Activated naive CD8-positive, alpha-beta T cell treated with anti-CD3 and anti-CD28 coated beads, Interleukin-2, amount 50 U/mL, for 24 hours (primary cell): ENCODE measurements around the gene OVCA2.
"Not testable (repeated sequence)": the region's sequence is repeated elsewhere in the genome, so short reads cannot be mapped to it uniquely, and the experiment has no call there.

Source experiments
- ATAC-seq: fragments of 150-1000 bp; cut with Tn5 transposase; one replicate; pipeline ENCODE4 v1.10.0; 2021
- DNase-seq: peaks from one replicate; pipeline ENCODE4 v3.0.0; 2021
- H3K27ac Mint-ChIP-seq: one replicate; pipeline ENCODE4 v1.8.0; 2021; ENCODE audit warnings: mild to moderate bottlenecking, mixed read lengths
- H3K27me3 Mint-ChIP-seq: one replicate; pipeline ENCODE4 v1.8.0; 2021; ENCODE audit warnings: mixed read lengths
- H3K36me3 Mint-ChIP-seq: one replicate; pipeline ENCODE4 v1.8.0; 2021; ENCODE audit warnings: low read depth, mixed read lengths
- H3K4me1 Mint-ChIP-seq: one replicate; pipeline ENCODE4 v1.8.0; 2021; ENCODE audit warnings: mixed read lengths
- H3K4me3 Mint-ChIP-seq: one replicate; pipeline ENCODE4 v1.8.0; 2021; ENCODE audit warnings: mild to moderate bottlenecking, moderate library complexity, mixed read lengths
- H3K9me3 Mint-ChIP-seq: one replicate; pipeline ENCODE4 v1.8.0; 2021; ENCODE audit warnings: mixed read lengths

Gene OVCA2

GRCh38 chr17:2008332-2009126, 33.3 kb upstream of the OVCA2 start:
- H3K36me3 Mint-ChIP-seq: no peaks in the 10 kb centered on the region

GRCh38 chr17:2009737-2010136, 32.1 kb upstream of the OVCA2 start:
- H3K9me3 Mint-ChIP-seq: no peaks in the 10 kb centered on the region
- no peak for ATAC-seq
- H3K27ac Mint-ChIP-seq: no peak overlapping the region

More at GRCh38 chr17:2008332-2009126, 33.3 kb upstream of the OVCA2 start:
- no peaks in the 10 kb centered on the region for H3K4me1 Mint-ChIP-seq
- peaks cover 2% of the 10 kb centered on the region for H3K27me3 Mint-ChIP-seq
- no peak for ATAC-seq
- H3K27ac Mint-ChIP-seq: no peak overlapping the region
- no peak for DNase-seq
- no peak overlapping the region for H3K4me3 Mint-ChIP-seq
- no peaks in the 10 kb centered on the region for H3K9me3 Mint-ChIP-seq

GRCh38 chr17:2011411-2012371, 30.1 kb upstream of the OVCA2 start:
- no peaks in the 10 kb centered on the region for H3K9me3 Mint-ChIP-seq
- no peak overlapping the region for H3K4me3 Mint-ChIP-seq
- DNase-seq (no peak), ATAC-seq (no peak)
- peaks cover 7% of the 10 kb centered on the region for H3K27me3 Mint-ChIP-seq
- H3K27ac Mint-ChIP-seq: no peak overlapping the region
- no peaks in the 10 kb centered on the region for H3K4me1 Mint-ChIP-seq
- H3K36me3 Mint-ChIP-seq: no peaks in the 10 kb centered on the region

More at GRCh38 chr17:2009737-2010136, 32.1 kb upstream of the OVCA2 start:
- H3K4me1 Mint-ChIP-seq: no peaks in the 10 kb centered on the region
- no peaks in the 10 kb centered on the region for H3K36me3 Mint-ChIP-seq
- no peak for DNase-seq
- peaks cover 4% of the 10 kb centered on the region for H3K27me3 Mint-ChIP-seq
- no peak overlapping the region for H3K4me3 Mint-ChIP-seq

GRCh38 chr17:2012499-2012898, 29.3 kb upstream of the OVCA2 start:
- H3K4me3 Mint-ChIP-seq: no peak overlapping the region
- H3K36me3 Mint-ChIP-seq: no peaks in the 10 kb centered on the region
- peaks cover 7% of the 10 kb centered on the region for H3K27me3 Mint-ChIP-seq
- no peaks in the 10 kb centered on the region for H3K9me3 Mint-ChIP-seq
- H3K27ac Mint-ChIP-seq: no peak overlapping the region
- H3K4me1 Mint-ChIP-seq: no peaks in the 10 kb centered on the region
- DNase-seq (no peak), ATAC-seq (no peak)

- H3K36me3 Mint-ChIP-seq, H3K27ac Mint-ChIP-seq, H3K4me3 Mint-ChIP-seq, H3K9me3 Mint-ChIP-seq, DNase-seq, H3K27me3 Mint-ChIP-seq, ATAC-seq, H3K4me1 Mint-ChIP-seq: not testable (repeated sequence)
Observed at GRCh38 chr17:2013220-2013993, 28.4 kb upstream of the OVCA2 start.

- H3K36me3 Mint-ChIP-seq: no peaks in the 10 kb centered on the region
- H3K27ac Mint-ChIP-seq: no peak overlapping the region
- H3K4me1 Mint-ChIP-seq: no peaks in the 10 kb centered on the region
- H3K27me3 Mint-ChIP-seq: peaks cover 9% of the 10 kb centered on the region
- DNase-seq (no peak), ATAC-seq (no peak)
- no peak overlapping the region for H3K4me3 Mint-ChIP-seq
- H3K9me3 Mint-ChIP-seq: no peaks in the 10 kb centered on the region
Observed at GRCh38 chr17:2013994-2014317, 27.9 kb upstream of the OVCA2 start.

GRCh38 chr17:2015314-2015713, 26.5 kb upstream of the OVCA2 start:
- Mint-ChIP-seq H3K27me3 (peaks cover 16% of the 10 kb centered on the region), H3K4me1 (no peaks in the 10 kb centered on the region), H3K27ac (no peak overlapping the region)

GRCh38 chr17:2016494-2016893, 25.3 kb upstream of the OVCA2 start:
- Mint-ChIP-seq H3K27ac (no peak overlapping the region), H3K36me3 (no peaks in the 10 kb centered on the region), H3K4me3 (peak overlapping the region; percentile 17), H3K27me3 (peaks cover 19% of the 10 kb centered on the region), H3K4me1 (no peaks in the 10 kb centered on the region), H3K9me3 (no peaks in the 10 kb centered on the region)
- ATAC-seq: no peak
- no peak for DNase-seq

More at GRCh38 chr17:2015314-2015713, 26.5 kb upstream of the OVCA2 start:
- Mint-ChIP-seq H3K36me3 (no peaks in the 10 kb centered on the region), H3K4me3 (no peak overlapping the region), H3K9me3 (no peaks in the 10 kb centered on the region)
- DNase-seq (no peak), ATAC-seq (no peak)

- no peak overlapping the region for H3K4me3 Mint-ChIP-seq
- peaks cover 17% of the 10 kb centered on the region for H3K27me3 Mint-ChIP-seq
Observed at GRCh38 chr17:2017274-2017941, 24.4 kb upstream of the OVCA2 start.

GRCh38 chr17:2018716-2019510, 22.9 kb upstream of the OVCA2 start:
- Mint-ChIP-seq H3K4me1 (peaks cover 7% of the 10 kb centered on the region), H3K9me3 (no peaks in the 10 kb centered on the region), H3K27ac (no peak overlapping the region), H3K36me3 (no peaks in the 10 kb centered on the region), H3K4me3 (no peak overlapping the region), H3K27me3 (peaks cover 22% of the 10 kb centered on the region)
- no peak for ATAC-seq
- DNase-seq: no peak

More at GRCh38 chr17:2017274-2017941, 24.4 kb upstream of the OVCA2 start:
- H3K9me3 Mint-ChIP-seq: no peaks in the 10 kb centered on the region
- H3K27ac Mint-ChIP-seq: no peak overlapping the region
- H3K4me1 Mint-ChIP-seq: no peaks in the 10 kb centered on the region
- no peaks in the 10 kb centered on the region for H3K36me3 Mint-ChIP-seq
- ATAC-seq (peak; percentile 21), DNase-seq (no peak)

- H3K27ac Mint-ChIP-seq: no peak overlapping the region
- DNase-seq (no peak), ATAC-seq (no peak)
- H3K4me1 Mint-ChIP-seq: peaks cover 9% of the 10 kb centered on the region
- H3K9me3 Mint-ChIP-seq: no peaks in the 10 kb centered on the region
- H3K27me3 Mint-ChIP-seq: peaks cover 22% of the 10 kb centered on the region
- H3K36me3 Mint-ChIP-seq: no peaks in the 10 kb centered on the region
- no peak overlapping the region for H3K4me3 Mint-ChIP-seq
Observed at GRCh38 chr17:2019723-2020122, 22.1 kb upstream of the OVCA2 start.

- DNase-seq (no peak), ATAC-seq (no peak)
- Mint-ChIP-seq H3K9me3 (no peaks in the 10 kb centered on the region), H3K4me1 (peaks cover 10% of the 10 kb centered on the region), H3K27ac (no peak overlapping the region), H3K4me3 (no peak overlapping the region), H3K36me3 (no peaks in the 10 kb centered on the region), H3K27me3 (peaks cover 23% of the 10 kb centered on the region)
Observed at GRCh38 chr17:2020721-2021120, 21.1 kb upstream of the OVCA2 start.

- Mint-ChIP-seq H3K27ac (no peak overlapping the region), H3K36me3 (no peaks in the 10 kb centered on the region), H3K9me3 (no peaks in the 10 kb centered on the region), H3K27me3 (peaks cover 38% of the 10 kb centered on the region), H3K4me1 (peaks cover 16% of the 10 kb centered on the region), H3K4me3 (no peak overlapping the region)
- ATAC-seq (peak; percentile 27), DNase-seq (no peak)
Observed at GRCh38 chr17:2022647-2023240, 19.1 kb upstream of the OVCA2 start.
